ENCODE results near the gene TRAPPC2L.
"Not testable (repeated sequence)": the region's sequence is repeated elsewhere in the genome, so short reads cannot be mapped to it uniquely, and the experiment has no call there.

TRAPPC2L gene

GRCh38 chr16:88888461-88889387 lies 31.8 kb downstream of the TRAPPC2L start:
- Histone ChIP-seq H3K4me3 (ENCODE audit: low read depth, low read length) (no peak overlapping the region), H3K9me3 (no peaks in the 10 kb centered on the region; the same call in 1 of the 2 replicates), H3K4me1 (no peaks in the 10 kb centered on the region; the same call in 1 of the 2 replicates), H3K36me3 (no peaks in the 10 kb centered on the region), H3K27me3 (peaks cover 22% of the 10 kb centered on the region; the same call in 1 of the 2 replicates)
- no peak for TF ChIP-seq CTCF (IDR thresholded peaks at IDR 0.05; ENCODE audit: low read depth, low read length)
- no peak for DNase-seq

- not testable (repeated sequence) for H3K4me3 ChIP-seq (ENCODE audit: low read depth, low read length); H3K9me3 ChIP-seq
- H3K27me3 ChIP-seq, result peaks cover 22% of the 10 kb centered on the region; the same call in 1 of the 2 replicates
These were observed 32.9 kb downstream of the TRAPPC2L start for GRCh38 chr16:88889702-88890352.

GRCh38 chr16:88891083-88891482 lies 34.2 kb downstream of the TRAPPC2L start:
- H3K36me3 ChIP-seq, result no peaks in the 10 kb centered on the region
- H3K27me3 ChIP-seq, result peaks cover 22% of the 10 kb centered on the region; the same call in 1 of the 2 replicates
- H3K4me1 ChIP-seq, result no peaks in the 10 kb centered on the region; the same call in 1 of the 2 replicates
- H3K4me3 ChIP-seq (ENCODE audit: low read depth, low read length), result no peak overlapping the region
- DNase-seq, result no peak
- no peaks in the 10 kb centered on the region; the same call in 1 of the 2 replicates for H3K9me3 ChIP-seq
- TF ChIP-seq CTCF (IDR thresholded peaks at IDR 0.05; ENCODE audit: low read depth, low read length), result no peak

More at GRCh38 chr16:88889702-88890352, 32.9 kb downstream of the TRAPPC2L start:
- H3K4me1 ChIP-seq, H3K36me3 ChIP-seq, DNase-seq: not testable (repeated sequence)

GRCh38 chr16:88892065-88892464 lies 35.1 kb downstream of the TRAPPC2L start:
- DNase-seq, result peak; percentile 58
- H3K4me3 ChIP-seq (ENCODE audit: low read depth, low read length), result no peak overlapping the region
- H3K4me1 ChIP-seq, result no peaks in the 10 kb centered on the region; the same call in 1 of the 2 replicates
- H3K9me3 ChIP-seq, result no peaks in the 10 kb centered on the region; the same call in 1 of the 2 replicates
- H3K27me3 ChIP-seq, result peaks cover 22% of the 10 kb centered on the region; the same call in 1 of the 2 replicates
- TF ChIP-seq CTCF (IDR thresholded peaks at IDR 0.05; ENCODE audit: low read depth, low read length), result no peak
- no peaks in the 10 kb centered on the region for H3K36me3 ChIP-seq

GRCh38 chr16:88893127-88893968 lies 36.4 kb downstream of the TRAPPC2L start:
- Histone ChIP-seq H3K27me3 (peaks cover 34% of the 10 kb centered on the region), H3K4me3 (ENCODE audit: low read depth, low read length) (no peak overlapping the region), H3K4me1 (no peaks in the 10 kb centered on the region; the same call in 1 of the 2 replicates), H3K36me3 (no peaks in the 10 kb centered on the region), H3K9me3 (no peaks in the 10 kb centered on the region; the same call in 1 of the 2 replicates)
- TF ChIP-seq CTCF (IDR thresholded peaks at IDR 0.05; ENCODE audit: low read depth, low read length), result no peak
- no peak for DNase-seq

- peaks cover 40% of the 10 kb centered on the region for H3K27me3 ChIP-seq
- H3K4me1 ChIP-seq; H3K36me3 ChIP-seq; H3K4me3 ChIP-seq (ENCODE audit: low read depth, low read length); H3K9me3 ChIP-seq; DNase-seq: not testable (repeated sequence)
These were observed 37.3 kb downstream of the TRAPPC2L start for GRCh38 chr16:88894266-88894665.
